ENCODE measurements around the gene PIP5K1C. TPM values are rescaled to one million over a fixed set of nuclear protein-coding genes. Genes with fewer than 3 reads are reported as not detected.

PIP5K1C gene
- total RNA-seq, 1 experiment from 2014 or later, result 26.9 TPM

DNA sequence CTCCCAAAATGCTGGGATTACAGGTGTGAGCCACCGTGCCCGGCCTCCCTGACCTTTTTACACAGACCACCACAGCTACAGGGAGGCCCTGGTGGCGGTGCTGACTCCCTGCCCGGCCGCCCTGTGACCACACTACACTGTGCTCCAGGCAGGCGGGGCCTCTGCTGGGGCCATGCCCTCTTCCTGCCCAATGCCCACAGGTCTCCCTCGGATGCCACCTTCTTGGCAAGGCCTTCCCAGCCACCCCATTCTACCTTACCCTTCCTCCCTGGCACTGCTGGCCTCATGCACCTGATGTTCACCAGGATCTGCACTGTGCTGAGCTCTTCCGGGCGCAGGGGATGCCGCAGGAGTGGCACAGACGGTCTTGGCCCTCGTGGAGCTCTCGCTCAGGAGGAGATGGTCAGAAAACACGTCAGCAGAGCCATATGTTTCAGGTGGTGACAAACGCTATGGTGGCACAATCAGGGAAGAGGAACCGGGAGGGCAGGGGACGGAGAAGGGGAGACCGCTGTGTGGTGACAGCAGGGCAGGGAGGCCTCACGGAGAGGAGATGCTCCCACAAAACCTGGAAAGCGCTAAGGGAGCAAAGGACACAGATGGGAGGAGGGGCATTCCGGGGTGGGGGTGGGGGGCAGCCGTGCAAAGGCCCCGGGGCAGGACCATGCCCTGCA, 4.1 kb downstream of the PIP5K1C start:
- Histone ChIP-seq H3K4me1 (ENCODE audit: control insufficient read depth in 1 of 2, insufficient read depth in 2 of 2, low read length in 2 of 2) (peaks cover 2 to 15% of the 10 kb centered on the region in 2 experiments; a peak in 2 of 4 replicates), H3K79me2 (ENCODE audit: insufficient read depth, low read length) (peaks cover 66% of the 10 kb centered on the region), H3K36me3 (ENCODE audit: control insufficient read depth in 1 of 2, insufficient read depth in 2 of 2, low read length in 2 of 2) (no peaks in the 10 kb centered on the region; a peak in 1 of 4 replicates), H4K20me1 (ENCODE audit: insufficient read depth) (no peaks in the 10 kb centered on the region), H3K9ac (ENCODE audit: low read length) (no peak overlapping the region), H3K4me3 (replicated peaks in 1 of 2; ENCODE audit: low read depth in 1 of 2, low read length in 2 of 2) (no peak overlapping the region), H3K9me2 (ENCODE audit: insufficient read depth) (no peaks in the 10 kb centered on the region), H3K4me2 (ENCODE audit: low read length) (no peak overlapping the region), H3K27me3 (ENCODE audit: insufficient read depth, low read length) (no peaks in the 10 kb centered on the region), H3K9me3 (ENCODE audit: control insufficient read depth in 1 of 2, insufficient read depth in 1 of 2, low read depth in 1 of 2, low read length in 2 of 2) (no peaks in the 10 kb centered on the region), H2AFZ (ENCODE audit: low read depth, low read length, poor library complexity, severe bottlenecking) (no peak overlapping the region), H3K27ac (ENCODE audit: low read depth, low read length) (no peak overlapping the region)
- DNase-seq (ENCODE audit: low read depth, low spot score) (no peak), ATAC-seq (no peak)
- BruUV-seq (replicated peaks), result no TSS peak
- intact Hi-C loops (cut with micrococcal nuclease), result no loop called here
- TF ChIP-seq, protein P1, sequence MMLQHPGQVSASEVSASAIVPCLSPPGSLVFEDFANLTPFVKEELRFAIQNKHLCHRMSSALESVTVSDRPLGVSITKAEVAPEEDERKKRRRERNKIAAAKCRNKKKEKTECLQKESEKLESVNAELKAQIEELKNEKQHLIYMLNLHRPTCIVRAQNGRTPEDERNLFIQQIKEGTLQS (IDR thresholded peaks at IDR 0.05), result no peak
- TF ChIP-seq SP1 (IDR thresholded peaks at IDR 0.05; ENCODE audit: low read depth) (no peak), ZNF274 (IDR thresholded peaks at IDR 0.05; ENCODE audit: low read depth, low read length) (no peak), EZH2phosphoT487 (IDR thresholded peaks at IDR 0.05; ENCODE audit: borderline replicate concordance) (no peak), ZFX (IDR thresholded peaks at IDR 0.05) (no peak), EZH2 (IDR thresholded peaks at IDR 0.05) (no peak), EGR1 (IDR thresholded peaks at IDR 0.05; ENCODE audit: low read depth) (no peak), CBX3 (IDR thresholded peaks at IDR 0.05; ENCODE audit: low read depth) (no peak)
- TF ChIP-seq, protein P2, sequence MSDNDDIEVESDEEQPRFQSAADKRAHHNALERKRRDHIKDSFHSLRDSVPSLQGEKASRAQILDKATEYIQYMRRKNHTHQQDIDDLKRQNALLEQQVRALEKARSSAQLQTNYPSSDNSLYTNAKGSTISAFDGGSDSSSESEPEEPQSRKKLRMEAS (IDR thresholded peaks at IDR 0.05), result no peak
- ChIA-PET RAD21 (ENCODE audit: low non-redundant PET in 1 of 2, low total read pairs in 2 of 2, uncharacterized antibody in 2 of 2, unreplicated experiment in 2 of 2) (no interaction called here), POLR2A (no interaction called here), CTCF (no interaction called here)

DNA sequence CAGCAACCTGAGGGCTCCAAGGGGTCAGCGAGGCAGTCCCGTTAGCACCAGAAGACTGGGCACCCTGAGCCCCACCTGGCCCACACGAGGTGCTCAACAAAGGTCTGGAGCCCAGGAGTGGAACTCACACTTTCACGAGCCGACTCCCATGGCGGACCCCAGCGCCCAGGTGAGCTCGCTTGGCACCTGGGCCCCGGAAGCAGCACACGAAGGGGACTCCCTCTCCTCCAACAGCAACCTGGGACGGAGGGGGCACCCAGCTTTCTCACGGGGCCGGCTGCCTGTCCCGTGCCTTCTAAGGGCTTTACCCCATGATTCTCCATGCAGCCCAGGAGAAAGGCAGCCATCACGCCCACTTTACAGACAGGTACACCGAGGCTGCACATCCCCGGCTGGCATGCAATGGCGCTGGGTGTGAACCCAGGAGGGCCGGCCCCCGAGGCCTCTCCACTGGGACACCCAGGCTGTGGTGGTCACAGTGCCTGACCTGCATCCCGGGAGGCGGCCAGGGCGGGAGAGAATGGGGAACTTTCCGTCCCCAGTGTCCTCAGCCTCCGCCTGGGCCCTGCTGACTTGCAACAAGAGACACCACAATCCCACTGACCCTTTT, 5.0 kb downstream of the PIP5K1C start:
- ATAC-seq, result no peak
- RAD21 ChIA-PET (ENCODE audit: low non-redundant PET in 1 of 2, low total read pairs in 2 of 2, uncharacterized antibody in 2 of 2, unreplicated experiment in 2 of 2), result no interaction called here
- intact Hi-C loops (cut with micrococcal nuclease), result no loop called here

More for the DNA sequence above, 5.0 kb downstream of the PIP5K1C start:
- Histone ChIP-seq H3K27me3 (ENCODE audit: insufficient read depth, low read length) (no peaks in the 10 kb centered on the region), H2AFZ (ENCODE audit: low read depth, low read length, poor library complexity, severe bottlenecking) (no peak overlapping the region), H3K79me2 (ENCODE audit: insufficient read depth, low read length) (peaks cover 68% of the 10 kb centered on the region), H3K9me3 (ENCODE audit: control insufficient read depth in 1 of 2, insufficient read depth in 1 of 2, low read depth in 1 of 2, low read length in 2 of 2) (no peaks in the 10 kb centered on the region), H3K36me3 (ENCODE audit: control insufficient read depth in 1 of 2, insufficient read depth in 2 of 2, low read length in 2 of 2) (no peaks in the 10 kb centered on the region; a peak in 1 of 4 replicates), H3K4me2 (ENCODE audit: low read length) (no peak overlapping the region), H3K27ac (ENCODE audit: low read depth, low read length) (no peak overlapping the region), H3K9ac (ENCODE audit: low read length) (no peak overlapping the region), H4K20me1 (ENCODE audit: insufficient read depth) (no peaks in the 10 kb centered on the region), H3K4me3 (replicated peaks in 1 of 2; ENCODE audit: low read depth in 1 of 2, low read length in 2 of 2) (no peak overlapping the region), H3K4me1 (ENCODE audit: control insufficient read depth in 1 of 2, insufficient read depth in 2 of 2, low read length in 2 of 2) (peaks cover 2 to 8% of the 10 kb centered on the region in 2 experiments; a peak in 2 of 4 replicates), H3K9me2 (ENCODE audit: insufficient read depth) (no peaks in the 10 kb centered on the region)
- no TSS peak for BruUV-seq (replicated peaks)
- POLR2A ChIA-PET, result no interaction called here
- TF ChIP-seq POLR2A (IDR thresholded peaks at IDR 0.05; ENCODE audit: borderline replicate concordance, extremely low read depth, insufficient read depth, insufficient read length), result no peak
- TF ChIP-seq, protein P2 (IDR thresholded peaks at IDR 0.05), result no peak
- TF ChIP-seq JUND (IDR thresholded peaks at IDR 0.05), result no peak
- no peak for TF ChIP-seq ZNF274 (IDR thresholded peaks at IDR 0.05; ENCODE audit: low read depth, low read length)
- TF ChIP-seq, protein P3, sequence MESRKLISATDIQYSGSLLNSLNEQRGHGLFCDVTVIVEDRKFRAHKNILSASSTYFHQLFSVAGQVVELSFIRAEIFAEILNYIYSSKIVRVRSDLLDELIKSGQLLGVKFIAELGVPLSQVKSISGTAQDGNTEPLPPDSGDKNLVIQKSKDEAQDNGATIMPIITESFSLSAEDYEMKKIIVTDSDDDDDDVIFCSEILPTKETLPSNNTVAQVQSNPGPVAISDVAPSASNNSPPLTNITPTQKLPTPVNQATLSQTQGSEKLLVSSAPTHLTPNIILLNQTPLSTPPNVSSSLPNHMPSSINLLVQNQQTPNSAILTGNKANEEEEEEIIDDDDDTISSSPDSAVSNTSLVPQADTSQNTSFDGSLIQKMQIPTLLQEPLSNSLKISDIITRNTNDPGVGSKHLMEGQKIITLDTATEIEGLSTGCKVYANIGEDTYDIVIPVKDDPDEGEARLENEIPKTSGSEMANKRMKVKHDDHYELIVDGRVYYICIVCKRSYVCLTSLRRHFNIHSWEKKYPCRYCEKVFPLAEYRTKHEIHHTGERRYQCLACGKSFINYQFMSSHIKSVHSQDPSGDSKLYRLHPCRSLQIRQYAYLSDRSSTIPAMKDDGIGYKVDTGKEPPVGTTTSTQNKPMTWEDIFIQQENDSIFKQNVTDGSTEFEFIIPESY (IDR thresholded peaks at IDR 0.05; ENCODE audit: extremely low read depth, insufficient replicate concordance, low read length), result no peak
- TF ChIP-seq, protein P1 (IDR thresholded peaks at IDR 0.05), result no peak
- TF ChIP-seq TCF7L2 (IDR thresholded peaks at IDR 0.05; ENCODE audit: borderline replicate concordance, extremely low read depth, insufficient read depth, insufficient read length), result no peak
- no peak for TF ChIP-seq EZH2phosphoT487 (IDR thresholded peaks at IDR 0.05; ENCODE audit: borderline replicate concordance)
- no peak for TF ChIP-seq CBX3 (IDR thresholded peaks at IDR 0.05; ENCODE audit: low read depth)
- CTCF ChIA-PET, result no interaction called here
- DNase-seq (ENCODE audit: low read depth, low spot score), result no peak
